Kidney capillary endothelial cell (primary cell): ENCODE measurements around the gene ANAPC16.
"Not testable (repeated sequence)": the region's sequence is repeated elsewhere in the genome, so short reads cannot be mapped to it uniquely, and the experiment has no call there.

Experiments
- DNase-seq: peaks from one replicate; pipeline ENCODE4 v3.0.0-alpha.2; 2018; ENCODE audit warnings: low spot score

The ANAPC16 gene

GRCh38 chr10:72211832-72212231, 4.0 kb upstream of the ANAPC16 start:
- not testable (repeated sequence) for DNase-seq

GRCh38 chr10:72218325-72218724, 2.5 kb downstream of the ANAPC16 start:
- no peak for DNase-seq

- no peak for DNase-seq
These were observed 2.9 kb downstream of the ANAPC16 start for GRCh38 chr10:72218726-72219125.

- DNase-seq: no peak
These were observed 3.5 kb downstream of the ANAPC16 start for GRCh38 chr10:72219235-72219814.

GRCh38 chr10:72220637-72221036, 4.8 kb downstream of the ANAPC16 start:
- no peak for DNase-seq

- DNase-seq: no peak
These were observed 5.5 kb downstream of the ANAPC16 start for GRCh38 chr10:72221278-72221677.

GRCh38 chr10:72223743-72224101, 7.9 kb downstream of the ANAPC16 start:
- no peak for DNase-seq

GRCh38 chr10:72224191-72224590, 8.4 kb downstream of the ANAPC16 start:
- DNase-seq: not testable (repeated sequence)

GRCh38 chr10:72226418-72227027, 10.7 kb downstream of the ANAPC16 start:
- no peak for DNase-seq

GRCh38 chr10:72227826-72228225, 12.0 kb downstream of the ANAPC16 start:
- DNase-seq: no peak

GRCh38 chr10:72228318-72228751, 12.5 kb downstream of the ANAPC16 start:
- DNase-seq: no peak

- DNase-seq: no peak
These were observed 13.7 kb downstream of the ANAPC16 start for GRCh38 chr10:72229261-72230251.

- no peak for DNase-seq
These were observed 17.8 kb downstream of the ANAPC16 start for GRCh38 chr10:72233621-72234020.

- DNase-seq: no peak
These were observed 18.8 kb downstream of the ANAPC16 start for GRCh38 chr10:72234560-72235095.

GRCh38 chr10:72235544-72236279, 19.9 kb downstream of the ANAPC16 start:
- no peak for DNase-seq

- DNase-seq: no peak
These were observed 22.8 kb downstream of the ANAPC16 start for GRCh38 chr10:72238392-72239175.

- DNase-seq: no peak
These were observed 23.6 kb downstream of the ANAPC16 start for GRCh38 chr10:72239409-72239808.

GRCh38 chr10:72240371-72240770, 24.6 kb downstream of the ANAPC16 start:
- DNase-seq: no peak

GRCh38 chr10:72241691-72242252, 26.0 kb downstream of the ANAPC16 start:
- DNase-seq: no peak

- DNase-seq: no peak
These were observed 26.9 kb downstream of the ANAPC16 start for GRCh38 chr10:72242675-72243074.
